Activated gamma-delta T cell (primary cell): ENCODE data around the gene BLTP3B.
"Not testable (repeated sequence)": the region's sequence is repeated elsewhere in the genome, so short reads cannot be mapped to it uniquely, and the experiment has no call there.

Experiments used
- DNase-seq: peaks from one replicate; lab custom pipeline; 2025; lab: John Stamatoyannopoulos, UW
- total RNA-seq, 2 donors: gene quantifications; one replicate each; lab custom pipeline; 2026; lab: John Stamatoyannopoulos, UW

Gene BLTP3B, protein sequence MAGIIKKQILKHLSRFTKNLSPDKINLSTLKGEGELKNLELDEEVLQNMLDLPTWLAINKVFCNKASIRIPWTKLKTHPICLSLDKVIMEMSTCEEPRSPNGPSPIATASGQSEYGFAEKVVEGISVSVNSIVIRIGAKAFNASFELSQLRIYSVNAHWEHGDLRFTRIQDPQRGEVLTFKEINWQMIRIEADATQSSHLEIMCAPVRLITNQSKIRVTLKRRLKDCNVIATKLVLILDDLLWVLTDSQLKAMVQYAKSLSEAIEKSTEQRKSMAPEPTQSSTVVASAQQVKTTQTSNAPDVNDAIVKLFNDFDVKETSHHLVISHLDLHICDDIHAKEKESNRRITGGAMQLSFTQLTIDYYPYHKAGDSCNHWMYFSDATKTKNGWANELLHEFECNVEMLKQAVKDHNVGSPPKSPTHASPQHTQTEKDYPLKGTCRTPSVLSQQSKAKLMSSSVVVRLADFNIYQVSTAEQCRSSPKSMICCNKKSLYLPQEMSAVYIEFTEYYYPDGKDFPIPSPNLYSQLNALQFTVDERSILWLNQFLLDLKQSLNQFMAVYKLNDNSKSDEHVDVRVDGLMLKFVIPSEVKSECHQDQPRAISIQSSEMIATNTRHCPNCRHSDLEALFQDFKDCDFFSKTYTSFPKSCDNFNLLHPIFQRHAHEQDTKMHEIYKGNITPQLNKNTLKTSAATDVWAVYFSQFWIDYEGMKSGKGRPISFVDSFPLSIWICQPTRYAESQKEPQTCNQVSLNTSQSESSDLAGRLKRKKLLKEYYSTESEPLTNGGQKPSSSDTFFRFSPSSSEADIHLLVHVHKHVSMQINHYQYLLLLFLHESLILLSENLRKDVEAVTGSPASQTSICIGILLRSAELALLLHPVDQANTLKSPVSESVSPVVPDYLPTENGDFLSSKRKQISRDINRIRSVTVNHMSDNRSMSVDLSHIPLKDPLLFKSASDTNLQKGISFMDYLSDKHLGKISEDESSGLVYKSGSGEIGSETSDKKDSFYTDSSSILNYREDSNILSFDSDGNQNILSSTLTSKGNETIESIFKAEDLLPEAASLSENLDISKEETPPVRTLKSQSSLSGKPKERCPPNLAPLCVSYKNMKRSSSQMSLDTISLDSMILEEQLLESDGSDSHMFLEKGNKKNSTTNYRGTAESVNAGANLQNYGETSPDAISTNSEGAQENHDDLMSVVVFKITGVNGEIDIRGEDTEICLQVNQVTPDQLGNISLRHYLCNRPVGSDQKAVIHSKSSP (N-terminal part only)
- 71.1 to 73.1 reads per million in 2 donors for total RNA-seq

GRCh38 chr12:100142851-100143559, at the start of gene BLTP3B:
BLTP3B (minus strand) TSS chr12:100142874; CDS start chr12:100142635, 239 bp downstream.
- peak; percentile 83 for DNase-seq

GRCh38 chr12:100189636-100190394, 47.1 kb upstream of the BLTP3B start:
- DNase-seq = no peak

- not testable (repeated sequence) for DNase-seq
Observed at GRCh38 chr12:100188888-100189635, 46.4 kb upstream of the BLTP3B start.

GRCh38 chr12:100187857-100188519, 45.3 kb upstream of the BLTP3B start:
- no peak for DNase-seq

GRCh38 chr12:100187068-100187467, 44.4 kb upstream of the BLTP3B start:
- DNase-seq = no peak

- no peak for DNase-seq
Observed at GRCh38 chr12:100186071-100186470, 43.4 kb upstream of the BLTP3B start.

- DNase-seq = no peak
Observed at GRCh38 chr12:100185361-100185894, 42.8 kb upstream of the BLTP3B start.

- DNase-seq = no peak
Observed at GRCh38 chr12:100184549-100185145, 42.0 kb upstream of the BLTP3B start.

DNA sequence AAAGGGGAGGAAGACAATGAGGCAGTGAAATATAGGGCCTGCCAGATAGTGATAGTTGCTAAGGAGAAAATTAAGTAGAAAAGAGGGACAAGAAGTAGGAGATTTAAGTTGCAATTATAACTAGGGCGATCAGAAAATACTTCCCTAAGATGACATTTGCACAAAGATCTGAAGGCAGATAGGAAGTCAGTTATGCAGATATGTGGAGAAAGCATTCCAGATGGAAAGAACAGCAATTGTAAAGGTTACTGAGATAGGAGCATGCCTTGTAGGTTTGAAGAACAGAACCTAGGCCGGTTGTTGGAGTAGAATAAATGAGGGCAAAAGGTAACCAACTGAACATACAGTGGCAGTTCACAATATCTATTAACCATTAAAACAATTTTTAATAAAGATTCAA, 36.6 kb upstream of the BLTP3B start:
- DNase-seq = no peak

GRCh38 chr12:100176493-100176892, 33.8 kb upstream of the BLTP3B start:
- not testable (repeated sequence) for DNase-seq

DNA sequence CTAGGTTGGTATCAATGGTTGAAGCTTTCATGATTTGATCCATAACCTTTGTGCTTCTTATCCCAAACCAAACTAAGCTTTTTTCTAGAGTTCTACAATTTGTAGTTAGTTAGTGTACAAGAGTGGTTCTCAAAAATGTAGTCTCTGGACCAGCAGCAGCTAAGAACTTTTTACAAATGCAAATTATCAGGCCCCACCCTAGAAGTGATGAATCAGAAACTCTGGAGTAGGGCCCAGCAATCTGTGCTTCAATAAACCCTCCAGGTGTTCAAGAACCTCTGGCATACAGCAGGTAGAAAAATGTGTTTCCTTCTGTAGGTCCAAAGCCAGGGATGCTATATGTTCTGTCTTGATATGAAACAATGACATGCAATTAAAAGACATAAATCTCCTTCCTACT, 31.8 kb upstream of the BLTP3B start:
- DNase-seq = no peak

DNA sequence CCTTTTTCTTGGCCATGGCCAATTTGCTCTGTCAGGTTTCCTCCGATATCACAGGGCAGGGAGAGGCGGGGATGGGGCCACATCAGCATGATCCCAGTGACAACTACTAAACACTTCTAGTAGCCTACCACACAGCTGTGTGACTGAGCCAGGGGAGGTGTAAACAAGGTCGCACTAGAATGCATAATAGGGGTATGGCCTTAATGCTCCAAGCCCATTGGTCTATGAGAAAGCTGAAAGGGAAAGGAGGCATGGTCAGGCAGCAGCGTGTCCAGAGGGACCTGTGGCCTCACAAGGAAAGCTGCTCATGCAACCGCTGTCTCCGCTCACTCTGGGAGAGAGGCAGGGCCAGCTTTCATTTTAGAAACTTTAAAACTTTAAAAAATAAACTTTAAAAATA, 30.4 kb upstream of the BLTP3B start:
- DNase-seq = no peak

DNA sequence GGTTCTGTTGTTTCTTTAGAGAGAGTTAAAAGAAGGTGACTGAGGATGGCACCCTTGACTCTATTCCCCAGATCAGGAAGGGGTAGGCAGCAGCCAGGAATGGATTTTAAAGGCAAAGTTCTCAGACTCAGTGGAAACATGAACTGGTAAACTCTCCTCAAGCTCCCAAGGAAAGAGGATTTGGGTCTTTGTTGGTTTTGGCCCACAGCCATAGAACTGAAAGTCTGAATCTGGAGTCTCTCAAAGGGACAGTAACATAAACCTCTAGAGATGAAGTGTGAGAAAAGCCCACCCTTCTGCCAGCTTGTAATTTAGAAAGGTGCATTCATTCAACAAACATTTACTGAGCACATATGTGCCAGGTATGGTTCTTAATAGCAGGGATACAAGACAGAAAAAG, 28.6 kb upstream of the BLTP3B start:
- no peak for DNase-seq

GRCh38 chr12:100170313-100170858, 27.7 kb upstream of the BLTP3B start:
- no peak for DNase-seq

GRCh38 chr12:100169345-100169744, 26.7 kb upstream of the BLTP3B start:
- no peak for DNase-seq

DNA sequence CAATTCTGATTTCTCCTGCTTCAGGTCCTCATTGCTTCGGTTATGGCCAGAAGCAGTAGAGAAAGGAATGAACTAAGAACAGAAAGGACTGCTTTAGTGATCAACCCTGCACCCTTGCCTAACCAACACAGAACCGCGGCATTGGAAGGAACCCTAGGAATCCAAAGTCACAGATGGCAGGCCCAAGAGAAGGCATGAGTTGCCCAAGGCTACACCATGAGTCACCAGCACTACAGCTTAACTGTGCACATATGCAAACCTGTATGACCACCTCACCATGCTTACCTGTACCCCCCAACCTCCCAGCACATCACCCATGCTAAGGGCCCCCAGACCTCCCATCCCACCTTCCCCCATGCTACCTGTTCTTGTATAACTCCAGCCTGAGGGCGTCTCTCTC, 25.9 kb upstream of the BLTP3B start:
- DNase-seq = no peak

GRCh38 chr12:100166232-100166631, 23.6 kb upstream of the BLTP3B start:
- DNase-seq = no peak

- DNase-seq = no peak
Observed at GRCh38 chr12:100165356-100165755, 22.7 kb upstream of the BLTP3B start.
